HG02571 (cell line): ENCODE results near the gene ADCK1.
A peak's percentile ranks its signal among the peaks of the same experiment; 100 is the strongest.
"Not testable (repeated sequence)": the region's sequence is repeated elsewhere in the genome, so short reads cannot be mapped to it uniquely, and the experiment has no call there.

Experiments
- ATAC-seq: cut with Tn5 transposase; IDR thresholded peaks from one replicate; pipeline ENCODE4 v1.9.1; 2021; ENCODE audit warnings: mild to moderate bottlenecking, moderate library complexity; ENCODE audit not compliant: unreplicated experiment

The ADCK1 gene

DNA sequence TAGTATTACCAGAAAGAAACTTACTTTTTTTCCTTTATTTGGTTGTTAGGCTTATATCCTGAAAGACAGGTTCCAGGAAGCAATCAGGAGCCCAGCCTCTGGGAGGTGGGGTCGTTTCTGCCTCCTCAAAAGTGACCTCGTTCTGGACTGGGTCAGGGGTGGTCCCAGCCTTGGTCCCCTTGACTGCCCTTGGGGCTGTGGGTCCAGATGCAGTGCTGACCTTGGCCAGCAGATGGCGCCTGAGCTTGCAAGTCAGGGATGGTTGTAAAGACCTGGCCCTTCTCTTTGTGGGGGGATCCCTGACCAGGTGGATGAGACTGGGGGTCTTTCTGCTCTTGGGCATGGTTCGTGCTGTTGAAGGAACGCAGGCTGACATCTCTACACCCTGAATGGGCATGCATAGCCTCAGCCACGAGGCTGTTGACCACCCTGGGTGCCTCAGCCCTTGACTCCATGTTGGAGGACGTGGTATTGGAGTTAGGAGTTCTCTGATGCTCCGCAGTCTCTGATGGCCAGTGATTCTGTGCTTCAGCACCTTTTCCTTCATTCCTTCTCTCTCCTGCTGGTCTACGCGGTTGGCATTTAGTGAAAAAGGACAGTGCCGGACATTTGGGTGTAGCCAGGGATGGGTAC, 62.4 kb downstream of the ADCK1 start:
- peak; percentile 76 for ATAC-seq

DNA sequence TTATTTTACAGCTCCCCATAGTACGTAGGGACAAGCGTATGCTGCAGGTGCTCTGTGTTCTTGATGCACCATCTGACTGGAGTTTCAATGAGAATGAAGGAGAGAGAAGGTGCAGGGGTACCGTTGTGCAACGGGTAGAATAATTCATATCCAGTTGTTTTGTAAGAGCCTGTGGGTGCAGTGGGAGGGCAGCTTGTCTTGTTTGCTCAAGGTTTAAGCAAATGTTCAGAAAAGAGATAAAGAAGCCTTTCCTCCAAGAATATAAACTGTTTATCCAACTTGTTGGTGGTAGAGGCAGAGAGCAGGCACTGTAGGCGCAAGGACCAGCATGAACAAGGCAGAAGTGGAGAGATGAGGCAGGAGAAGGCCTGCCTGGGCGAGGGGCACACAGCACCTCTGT, 64.2 kb downstream of the ADCK1 start:
- no peak for ATAC-seq

DNA sequence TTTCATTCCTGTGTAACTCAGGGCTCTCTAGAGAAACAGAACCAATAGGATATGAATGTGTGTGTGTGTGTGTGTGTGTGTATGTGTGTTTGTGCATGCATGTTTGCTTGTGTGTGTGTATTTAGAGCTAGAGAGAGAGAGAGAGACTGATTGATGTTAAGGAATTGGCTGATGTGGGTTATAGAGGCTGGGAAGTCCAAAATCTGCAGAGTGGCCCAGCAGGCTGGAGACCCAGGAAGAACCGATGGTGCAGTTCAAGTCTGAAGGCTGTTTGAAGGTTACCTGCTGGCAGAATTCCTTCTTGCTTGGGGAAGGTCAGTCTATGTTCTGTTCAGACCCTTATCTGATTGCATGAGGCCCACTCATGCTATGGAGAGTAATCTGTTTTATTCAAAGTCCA, 64.7 kb downstream of the ADCK1 start:
- ATAC-seq = no peak

DNA sequence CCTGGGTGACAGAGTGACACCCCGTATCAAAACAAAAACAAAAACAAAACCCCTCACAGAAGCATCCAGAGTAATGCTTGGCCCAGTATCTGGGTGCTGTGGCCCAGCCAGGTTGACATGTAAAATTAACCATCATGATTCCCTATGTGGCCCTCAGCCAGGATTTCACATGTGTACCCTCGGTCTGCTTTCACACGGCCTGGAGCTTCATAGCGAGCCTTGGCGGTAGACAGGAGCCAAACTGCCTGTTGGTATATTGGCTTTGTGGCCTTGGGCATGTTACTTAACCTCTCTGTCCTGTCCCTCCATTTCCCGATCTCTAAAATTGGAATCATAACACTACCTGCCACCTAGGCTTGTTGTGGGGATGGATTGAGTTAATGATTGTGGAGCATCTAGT, 65.5 kb downstream of the ADCK1 start:
- no peak for ATAC-seq

DNA sequence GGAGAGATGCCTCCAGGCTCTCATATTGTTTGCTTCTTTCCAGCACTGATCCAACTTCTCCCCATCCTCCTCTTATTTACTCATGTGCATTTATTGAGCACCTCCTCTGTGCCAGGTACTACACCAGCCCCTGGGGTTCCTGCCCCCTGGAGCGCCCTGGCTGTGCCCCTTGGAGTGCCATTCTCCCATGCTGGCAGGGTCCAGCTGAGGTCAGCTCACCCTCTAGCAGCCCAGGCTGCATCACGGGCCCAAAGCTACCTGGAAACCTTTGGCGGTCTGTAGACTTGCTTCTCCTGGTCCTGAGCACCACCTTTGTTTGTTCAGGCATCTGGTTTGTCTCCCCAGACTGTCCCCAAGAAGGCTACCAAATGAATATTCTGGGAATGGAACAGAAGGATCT, 67.0 kb downstream of the ADCK1 start:
- ATAC-seq = no peak

DNA sequence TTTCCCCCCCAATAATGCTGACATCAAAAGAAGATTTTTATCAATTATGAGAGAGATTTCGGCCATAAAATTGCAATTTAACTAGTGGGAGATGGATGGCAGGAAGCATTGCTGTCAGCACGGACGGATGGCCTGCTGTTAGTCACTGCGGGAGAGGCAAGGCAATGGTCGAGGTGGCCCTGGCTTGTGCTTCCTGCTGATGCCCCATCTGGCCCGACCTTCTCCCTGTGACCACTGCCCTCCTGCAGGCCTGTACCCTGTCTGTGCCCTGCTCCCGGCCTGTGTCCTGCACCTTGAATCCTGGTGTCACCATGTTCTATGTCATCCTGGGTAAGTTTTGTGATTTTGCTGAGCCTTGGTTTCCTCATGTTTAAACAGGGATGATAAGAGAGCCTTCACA, 67.6 kb downstream of the ADCK1 start:
- no peak for ATAC-seq

DNA sequence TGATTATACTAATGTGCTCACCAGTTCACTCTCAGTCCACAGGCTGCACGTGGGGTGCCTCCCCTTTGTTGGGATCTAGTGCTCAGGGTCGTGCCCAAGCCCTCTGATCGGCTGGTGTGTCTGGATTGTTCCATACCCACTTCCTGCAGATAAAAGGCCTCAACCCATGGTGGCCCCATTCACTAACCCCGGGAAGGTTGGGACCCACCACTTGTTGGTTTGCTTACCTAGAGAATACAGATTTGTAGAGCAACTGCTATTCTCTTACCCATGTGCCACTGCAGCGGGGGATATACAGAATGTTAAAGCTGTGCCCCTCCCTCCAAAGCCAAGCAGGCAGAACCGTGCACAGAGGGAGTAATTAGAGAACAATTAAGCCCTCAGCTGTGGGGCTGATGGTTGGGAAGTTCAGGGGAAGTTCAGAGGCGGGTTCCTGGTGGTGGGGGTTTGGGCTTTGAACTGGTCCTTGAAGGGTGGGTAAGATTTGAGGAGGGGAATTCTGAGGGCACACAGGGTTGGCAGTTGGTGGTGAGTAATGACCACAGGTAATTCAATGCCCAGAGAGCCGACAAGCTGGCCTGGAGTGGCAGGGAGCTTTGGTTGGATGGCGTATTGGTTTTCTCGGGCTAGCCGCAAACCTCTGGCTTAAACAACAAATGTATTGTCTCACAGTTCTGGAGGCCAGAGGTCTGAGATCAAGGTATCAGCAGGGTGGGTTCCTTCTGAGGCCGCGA, 68.8 kb downstream of the ADCK1 start:
- no peak for ATAC-seq

DNA sequence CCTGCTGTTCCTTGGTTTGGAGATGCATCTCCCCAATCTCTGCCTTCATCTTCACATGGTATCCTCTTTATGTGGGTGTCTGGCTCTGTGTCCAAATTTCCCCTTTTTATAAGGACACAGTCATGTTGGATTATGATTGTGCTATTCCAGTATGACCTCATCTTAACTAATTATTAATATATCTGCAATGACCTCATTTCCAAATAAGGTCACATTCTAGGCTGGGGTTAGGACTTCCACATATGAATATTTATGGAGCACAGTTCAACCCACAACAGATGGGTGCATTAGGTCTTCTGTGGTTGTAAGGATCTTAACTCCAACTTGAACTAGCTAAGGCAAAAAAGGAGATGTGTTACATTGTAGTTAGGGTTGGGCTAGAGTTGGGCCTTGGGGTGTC, 69.4 kb downstream of the ADCK1 start:
- no peak for ATAC-seq

DNA sequence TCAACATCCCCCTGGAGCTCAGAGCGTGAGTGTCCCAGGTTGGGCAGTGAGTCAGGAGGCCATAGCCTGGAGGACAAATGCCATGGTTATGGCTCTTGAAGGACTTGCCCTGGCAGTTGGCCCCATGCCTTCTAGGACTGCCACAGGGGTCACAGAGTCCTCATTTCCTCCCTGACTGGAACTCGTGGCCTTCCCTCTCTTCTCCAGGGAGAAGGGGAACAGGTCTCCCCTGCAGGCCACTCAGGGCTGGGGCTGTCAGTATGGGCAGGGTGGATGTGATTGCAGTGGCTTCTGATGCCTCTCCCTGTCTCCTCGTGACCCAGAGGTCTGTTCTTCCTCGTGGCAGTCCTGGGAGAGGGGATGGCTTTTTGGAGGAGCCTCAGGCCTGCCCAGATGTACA, 70.7 kb downstream of the ADCK1 start:
- no peak for ATAC-seq

DNA sequence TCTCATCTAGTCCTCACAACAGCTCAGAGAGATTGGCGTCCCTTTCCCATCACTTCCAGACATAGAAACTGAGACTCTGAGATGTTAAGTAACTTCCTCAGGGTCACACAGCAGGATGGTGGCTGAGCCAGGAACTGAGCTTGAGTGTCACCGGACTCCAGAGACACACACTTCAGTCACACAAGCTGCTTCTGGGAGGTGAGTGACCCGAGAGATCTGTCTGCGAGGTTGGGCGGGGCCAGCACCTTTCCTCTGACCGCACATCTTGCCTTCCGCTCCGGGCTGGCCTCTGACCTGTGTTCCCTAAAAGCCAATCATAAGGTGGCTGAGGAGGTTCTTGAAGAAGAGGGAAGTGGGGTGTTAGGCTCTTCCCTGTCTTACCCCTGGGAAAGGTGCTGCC, 72.2 kb downstream of the ADCK1 start:
- ATAC-seq = no peak

DNA sequence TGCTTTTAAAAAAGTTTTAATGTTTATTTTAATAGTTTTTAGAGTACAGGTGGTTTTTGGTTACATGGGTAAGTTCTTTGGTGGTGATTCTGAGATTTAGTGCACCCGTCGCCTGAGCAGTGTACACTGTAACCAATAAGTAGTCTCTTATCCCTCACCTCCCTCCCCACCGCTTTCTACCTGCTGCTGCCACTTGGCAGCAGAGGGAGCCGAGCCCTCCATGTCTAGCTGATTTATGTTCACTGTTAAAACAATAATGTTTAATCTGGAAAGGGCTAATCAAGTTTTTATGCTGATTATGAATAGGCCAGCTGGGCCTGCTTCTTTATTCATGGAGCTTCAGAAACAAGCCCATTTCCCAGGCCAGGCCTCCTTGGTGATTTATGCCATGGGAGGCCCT, 73.1 kb downstream of the ADCK1 start:
- no peak for ATAC-seq

DNA sequence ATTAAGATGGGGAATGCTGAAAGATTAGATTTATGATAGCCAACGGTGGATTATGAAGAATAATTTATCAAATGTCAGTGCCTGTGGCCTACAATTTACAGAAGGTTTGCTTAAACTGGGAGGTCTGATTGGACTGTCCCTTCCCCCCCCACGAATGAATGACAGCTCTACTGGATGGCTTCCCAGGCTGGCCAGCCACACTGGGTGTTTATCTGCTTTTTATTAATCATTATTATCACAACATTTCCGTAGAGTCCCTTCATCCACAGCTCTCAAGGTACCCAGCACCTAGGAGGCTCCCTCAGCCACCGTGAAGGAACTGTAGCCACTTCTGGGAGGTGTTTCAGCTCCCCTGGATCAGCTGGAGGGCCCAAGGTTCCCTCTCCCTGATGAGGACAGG, 78.9 kb downstream of the ADCK1 start:
- no peak for ATAC-seq

DNA sequence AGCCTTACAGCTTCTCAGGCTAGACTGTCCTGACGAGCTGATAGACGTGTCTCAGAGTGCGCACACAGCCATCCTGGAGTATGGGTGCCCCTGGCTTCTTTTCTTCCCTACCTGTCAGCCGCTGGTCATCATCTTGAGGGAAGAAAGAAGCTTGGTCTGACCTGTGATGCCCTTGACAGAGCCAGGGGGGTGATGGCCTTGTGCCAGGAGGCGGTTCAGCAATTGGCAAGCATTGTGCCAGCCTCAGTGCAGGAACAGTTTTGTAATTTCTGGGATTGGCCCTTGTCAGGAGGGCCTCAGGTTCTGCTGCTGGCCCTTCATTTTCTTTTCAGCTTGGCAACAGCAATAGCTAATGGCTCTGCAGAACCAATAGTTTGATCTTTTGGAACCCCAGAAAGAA, 80.1 kb downstream of the ADCK1 start:
- no peak for ATAC-seq

DNA sequence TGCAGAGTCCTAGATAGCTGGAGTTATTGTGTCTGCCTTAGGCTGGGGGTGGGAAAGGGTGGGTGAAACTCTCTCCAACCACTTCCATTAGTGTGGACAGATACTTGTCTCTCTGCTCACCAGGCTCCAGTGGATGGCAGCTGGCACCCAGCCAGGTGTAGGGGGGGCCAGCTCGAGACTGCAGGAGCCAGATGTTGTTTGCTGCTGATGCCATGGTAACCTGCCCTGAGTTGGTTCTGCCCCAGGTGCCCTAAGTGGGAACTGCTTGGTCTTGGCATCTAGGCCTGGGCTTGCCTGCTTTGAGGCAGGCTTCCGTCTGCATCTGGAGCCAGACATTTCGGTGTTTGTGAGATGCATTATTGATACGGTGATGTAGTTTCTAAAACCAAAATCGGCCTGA, 82.2 kb downstream of the ADCK1 start:
- no peak for ATAC-seq

DNA sequence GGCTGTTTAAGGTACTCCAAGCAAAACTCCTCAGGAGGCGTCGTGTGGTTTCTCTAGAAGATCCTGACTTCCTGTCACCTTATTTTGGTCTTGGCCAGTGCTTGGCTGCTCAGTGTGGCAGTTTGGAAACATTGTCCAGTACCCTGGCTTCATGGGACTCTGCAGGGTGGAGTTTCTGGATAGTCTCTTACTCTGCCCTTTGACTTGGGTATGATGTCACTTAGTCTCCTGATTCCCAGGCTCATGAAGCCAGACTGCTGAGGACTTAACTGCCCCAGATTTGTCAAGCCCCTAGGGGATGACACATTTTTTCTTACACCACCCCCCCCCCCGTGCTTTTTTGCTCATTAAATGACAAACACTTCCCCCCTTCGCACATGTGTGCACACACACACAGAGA, 82.7 kb downstream of the ADCK1 start:
- ATAC-seq = no peak

DNA sequence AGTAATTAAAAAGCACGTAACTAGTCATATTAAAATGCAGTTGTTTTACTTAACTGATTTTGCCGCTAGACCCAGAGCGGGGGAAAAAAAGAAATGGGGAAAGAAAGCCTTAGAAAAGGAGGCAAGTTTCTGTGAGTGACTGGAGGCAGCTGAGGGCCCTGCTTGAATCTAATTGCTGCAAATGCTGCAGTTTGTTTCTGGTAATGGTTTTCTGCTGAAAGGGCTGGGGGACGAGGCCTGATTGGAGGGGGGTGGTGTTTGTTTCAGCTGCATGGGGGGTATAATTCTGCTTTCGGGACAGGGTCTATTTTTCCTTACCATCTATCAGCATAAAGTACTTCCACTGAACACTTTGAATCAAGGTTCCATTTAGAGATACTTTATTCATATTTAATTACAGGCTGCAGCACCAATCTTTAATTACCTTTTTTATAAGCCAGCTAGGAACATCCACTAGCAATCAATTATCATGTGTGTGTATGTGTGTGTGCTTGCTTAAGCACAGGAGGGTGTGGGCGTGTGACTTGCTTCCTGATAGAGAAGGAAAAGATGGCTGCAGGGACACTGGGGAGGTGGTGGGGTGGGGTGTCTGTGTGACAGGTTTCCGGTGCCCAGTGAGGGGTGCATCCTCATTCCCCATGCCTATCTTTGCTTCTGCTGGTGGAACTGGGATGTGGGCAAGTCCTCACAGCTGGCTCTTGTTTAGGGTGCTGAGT, 83.4 kb downstream of the ADCK1 start:
- ATAC-seq = no peak

DNA sequence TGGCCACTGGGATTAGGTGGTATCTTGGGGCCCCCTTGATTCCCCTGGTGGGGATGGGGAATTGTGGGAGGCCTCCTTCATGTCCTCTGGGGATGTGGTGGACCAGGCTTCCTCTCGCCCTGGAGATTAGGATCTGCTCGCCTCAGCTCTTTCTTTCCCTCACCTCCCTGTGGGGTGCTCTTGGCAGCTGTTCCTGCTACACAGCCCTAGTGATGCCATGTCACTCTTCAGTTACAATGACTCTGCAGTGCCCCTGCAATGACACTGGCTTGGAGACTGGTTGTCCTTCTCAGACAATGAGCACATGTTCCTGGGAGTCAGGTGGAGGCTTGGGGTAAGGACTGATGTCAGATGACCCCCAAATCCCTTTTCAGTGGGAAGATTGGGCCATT, 83.9 kb downstream of the ADCK1 start:
- no peak for ATAC-seq

DNA sequence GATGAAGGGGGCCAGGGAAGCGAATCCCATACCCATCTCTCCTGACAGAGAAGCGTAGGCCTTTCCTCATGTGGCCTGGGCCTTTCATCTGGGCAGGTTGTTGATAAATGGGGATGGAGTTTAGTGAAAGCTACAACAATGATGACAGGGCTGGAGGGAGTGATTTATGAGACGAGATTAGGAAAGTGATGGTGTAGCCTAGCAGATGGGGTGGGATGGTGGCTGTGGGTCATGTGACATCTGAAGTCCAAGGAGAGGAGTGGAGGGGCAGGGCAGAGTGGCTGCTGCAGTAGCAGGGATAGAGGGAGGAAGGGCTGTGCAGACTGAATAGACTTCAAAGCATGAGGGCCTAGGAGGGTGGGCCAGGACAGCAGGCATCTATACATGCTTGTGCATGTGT, 85.5 kb downstream of the ADCK1 start:
- ATAC-seq = no peak

DNA sequence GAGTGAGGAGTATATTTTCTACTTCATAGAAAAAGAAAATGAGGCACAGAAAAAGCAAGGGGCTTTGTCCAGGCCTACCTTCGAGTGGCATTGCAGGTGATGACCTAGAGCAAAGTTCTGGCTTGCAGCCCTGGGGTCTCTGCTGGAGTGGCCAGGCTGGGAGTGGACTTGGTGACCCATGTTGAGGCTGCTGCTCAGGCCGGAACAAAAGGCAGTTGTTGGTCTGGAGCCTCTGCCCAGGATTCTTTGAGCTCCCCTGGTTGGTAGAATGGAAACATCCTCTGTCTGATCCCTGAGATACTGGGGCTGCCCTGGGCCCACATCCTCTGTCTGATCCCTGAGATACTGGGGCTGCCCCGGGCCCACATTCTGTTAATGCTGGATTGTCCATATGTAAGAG, 86.1 kb downstream of the ADCK1 start:
- no peak for ATAC-seq

DNA sequence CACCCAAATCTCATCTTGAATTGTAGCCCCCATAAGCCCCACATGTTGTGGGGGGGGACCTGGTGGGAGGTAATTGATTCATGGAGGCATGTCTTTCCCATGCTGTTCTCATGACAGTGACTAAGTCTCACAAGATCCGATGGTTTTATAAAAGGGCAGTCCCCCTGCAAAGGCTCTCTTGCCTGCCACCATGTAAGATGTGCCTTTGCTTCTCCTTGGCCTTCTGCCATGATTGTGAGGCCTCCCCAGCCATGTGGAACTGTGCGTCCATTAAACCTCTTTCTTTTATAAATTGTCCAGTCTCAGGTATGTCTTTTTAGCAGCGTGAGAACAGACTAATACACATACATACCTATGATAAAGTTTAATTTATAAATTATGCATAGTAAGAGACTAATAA, 89.0 kb downstream of the ADCK1 start:
- not testable (repeated sequence) for ATAC-seq

DNA sequence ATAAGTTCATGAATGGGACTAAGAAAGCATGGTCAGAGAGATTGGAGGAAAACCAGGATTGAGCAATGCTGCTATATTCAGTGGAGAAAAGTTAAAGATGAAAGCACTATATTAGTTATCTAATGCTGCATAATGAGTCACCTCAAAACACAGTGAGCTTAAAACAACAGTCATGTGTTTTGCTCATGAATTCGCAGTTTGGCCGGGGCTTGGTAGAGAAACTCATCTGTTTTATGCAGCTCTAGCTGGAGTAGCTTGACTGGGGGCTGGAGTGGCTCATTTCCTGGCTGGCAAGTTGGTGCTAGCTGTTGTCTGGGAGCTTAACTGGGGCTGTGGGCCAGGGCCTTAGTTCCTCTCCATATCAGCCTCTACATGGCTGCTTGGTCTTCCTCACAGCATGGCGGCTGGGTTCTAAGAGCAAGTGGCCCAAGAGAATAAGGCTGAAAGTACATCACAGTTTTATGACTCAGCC, 90.1 kb downstream of the ADCK1 start:
- ATAC-seq = no peak

DNA sequence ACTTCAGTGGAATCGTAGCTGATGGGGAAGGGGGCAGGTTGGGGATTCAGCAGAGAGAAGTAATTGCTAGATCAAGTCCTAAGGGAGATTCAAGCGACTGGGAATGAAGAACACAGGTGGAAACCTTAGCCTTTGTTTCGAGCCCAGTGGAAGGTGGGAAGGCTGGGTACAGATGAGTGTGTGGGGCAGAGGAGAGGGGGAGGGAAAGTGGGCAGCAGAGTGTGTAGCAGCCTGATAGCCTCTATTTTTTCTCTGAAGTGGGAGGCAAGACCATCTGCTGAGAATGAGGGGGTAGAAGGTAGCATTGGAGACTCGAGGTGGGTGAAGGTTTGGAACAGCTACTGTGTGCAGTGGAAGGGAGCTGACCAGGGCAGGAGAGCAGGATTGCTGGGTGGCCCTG, 91.0 kb downstream of the ADCK1 start:
- ATAC-seq = no peak
